Endothelial cell (in vitro differentiated cells): ENCODE measurements around the gene TCERG1L. TPM values are rescaled to one million over a fixed set of nuclear protein-coding genes. Genes with fewer than 3 reads are reported as not detected.

ENCODE experiments used
- DNase-seq: peaks from one replicate; pipeline ENCODE4 v3.0.0; 2021; ENCODE audit warnings: low spot score
- H3K27ac Mint-ChIP-seq: one replicate; pipeline ENCODE4 v1.8.0; 2021; ENCODE audit warnings: mixed read lengths, inconsistent platforms; ENCODE audit not compliant: unreplicated experiment
- H3K27me3 Mint-ChIP-seq: one replicate; pipeline ENCODE4 v1.8.0; 2021; ENCODE audit warnings: mild to moderate bottlenecking, moderate library complexity, mixed read lengths, inconsistent platforms; ENCODE audit not compliant: unreplicated experiment
- H3K36me3 Mint-ChIP-seq: one replicate; pipeline ENCODE4 v1.8.0; 2021; ENCODE audit warnings: mild to moderate bottlenecking, low read depth, mixed read lengths, inconsistent platforms; ENCODE audit not compliant: unreplicated experiment
- H3K4me1 Mint-ChIP-seq: one replicate; pipeline ENCODE4 v1.8.0; 2021; ENCODE audit warnings: mild to moderate bottlenecking, mixed read lengths, inconsistent platforms; ENCODE audit not compliant: unreplicated experiment
- H3K4me3 Mint-ChIP-seq: one replicate; pipeline ENCODE4 v1.8.0; 2021; ENCODE audit warnings: mild to moderate bottlenecking, mixed read lengths, inconsistent platforms; ENCODE audit not compliant: unreplicated experiment
- H3K9me3 Mint-ChIP-seq: one replicate; pipeline ENCODE4 v1.8.0; 2021; ENCODE audit warnings: mixed read lengths, inconsistent platforms; ENCODE audit not compliant: unreplicated experiment
- CTCF ChIP-seq: fragments of 200-600 bp; sonication (generic); IDR thresholded peaks from one replicate; pipeline ENCODE4 v1.5.0; 2021; ENCODE audit warnings: antibody characterized with exemption; ENCODE audit not compliant: unreplicated experiment
- total RNA-seq: library from RNA; stranded (reverse); fragmentation: NEBNext Ultra II Directional; extraction: Animal tissue kit (Norgen Biotek cat#: 25700); gene quantifications from one replicate; pipeline ENCODE4 v1.2.1, GENCODE V29; 2021; ENCODE audit not compliant: unreplicated experiment

TCERG1L gene
- total RNA-seq, 1 donor from 2014 or later, result not detected

DNA sequence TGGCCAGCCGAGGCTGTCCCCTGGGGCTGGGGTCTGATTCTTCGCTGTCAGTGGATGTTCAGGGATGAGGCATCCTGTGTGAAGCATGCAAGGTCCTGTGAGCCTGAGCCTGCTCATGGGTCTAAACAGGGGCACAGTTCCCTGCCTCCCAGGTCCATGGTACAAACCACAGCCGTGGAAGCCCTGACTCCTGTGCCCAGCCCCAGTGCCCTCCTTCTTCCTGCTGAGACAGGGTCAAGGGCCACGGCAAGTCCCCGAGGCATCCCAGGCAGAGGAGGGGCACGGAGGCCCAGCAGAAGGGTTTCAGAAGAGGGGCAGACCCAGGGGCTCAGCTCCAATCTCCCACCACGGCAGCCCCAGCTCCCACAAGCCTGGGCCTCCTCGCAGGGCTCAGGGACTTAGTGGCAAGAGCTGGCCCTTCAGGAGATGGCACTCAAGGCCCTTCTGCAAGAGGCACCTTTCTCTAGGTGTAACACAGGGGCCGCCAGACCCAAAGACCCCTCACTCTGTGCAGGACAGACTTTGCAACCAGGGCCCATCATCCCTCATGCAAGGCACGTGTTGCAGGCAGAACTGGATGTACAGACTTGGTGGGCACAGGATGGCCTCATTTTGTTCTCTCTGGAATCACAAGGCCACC is 248.8 kb downstream of the TCERG1L start:
- Mint-ChIP-seq H3K27ac (no peak overlapping the region), H3K9me3 (peaks cover 19% of the 10 kb centered on the region), H3K27me3 (peaks cover 17% of the 10 kb centered on the region), H3K4me3 (no peak overlapping the region), H3K36me3 (peaks cover 3% of the 10 kb centered on the region), H3K4me1 (no peaks in the 10 kb centered on the region)
- no peak for DNase-seq
- no peak for TF ChIP-seq CTCF

GRCh38 chr10:131061216-131061615 is 250.3 kb downstream of the TCERG1L start:
- peaks cover 17% of the 10 kb centered on the region for H3K27me3 Mint-ChIP-seq
- H3K36me3 Mint-ChIP-seq, result no peaks in the 10 kb centered on the region
- no peak overlapping the region for H3K27ac Mint-ChIP-seq
- TF ChIP-seq CTCF, result no peak
- no peak for DNase-seq
- no peak overlapping the region for H3K4me3 Mint-ChIP-seq
- H3K9me3 Mint-ChIP-seq, result peaks cover 27% of the 10 kb centered on the region
- no peaks in the 10 kb centered on the region for H3K4me1 Mint-ChIP-seq

DNA sequence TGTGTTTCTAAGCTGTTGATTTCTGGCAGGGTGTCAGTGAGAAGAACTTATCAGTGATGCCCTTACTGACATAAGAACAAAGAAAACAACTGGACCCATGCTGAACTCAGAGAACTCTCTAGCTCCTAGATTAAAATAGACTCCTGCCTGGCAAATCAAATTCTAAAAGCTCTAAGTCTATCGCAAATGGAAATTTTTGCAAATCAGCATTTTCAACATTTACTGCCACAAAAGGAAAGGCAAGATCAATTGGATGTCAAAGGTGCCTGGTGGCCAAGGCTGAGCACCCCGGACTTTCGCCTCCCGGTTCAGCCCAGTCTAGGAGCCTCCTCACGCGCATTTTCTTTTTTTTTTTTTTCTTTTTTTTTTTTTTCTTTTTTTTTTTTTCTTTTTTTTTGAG is 251.6 kb downstream of the TCERG1L start:
- peaks cover 15% of the 10 kb centered on the region for H3K27me3 Mint-ChIP-seq
- no peaks in the 10 kb centered on the region for H3K36me3 Mint-ChIP-seq

GRCh38 chr10:131058799-131059198 is 252.7 kb downstream of the TCERG1L start:
- peaks cover 30% of the 10 kb centered on the region for H3K9me3 Mint-ChIP-seq
- H3K36me3 Mint-ChIP-seq, result no peaks in the 10 kb centered on the region
- no peak for DNase-seq
- H3K27me3 Mint-ChIP-seq, result peaks cover 15% of the 10 kb centered on the region
- H3K4me1 Mint-ChIP-seq, result no peaks in the 10 kb centered on the region
- no peak for TF ChIP-seq CTCF
- H3K4me3 Mint-ChIP-seq, result no peak overlapping the region
- no peak overlapping the region for H3K27ac Mint-ChIP-seq

More for the DNA sequence above, 251.6 kb downstream of the TCERG1L start:
- Mint-ChIP-seq H3K4me3 (no peak overlapping the region), H3K9me3 (peaks cover 27% of the 10 kb centered on the region), H3K27ac (no peak overlapping the region), H3K4me1 (no peaks in the 10 kb centered on the region)
- no peak for TF ChIP-seq CTCF
- no peak for DNase-seq

GRCh38 chr10:131056781-131057180 is 254.7 kb downstream of the TCERG1L start:
- no peak for DNase-seq
- H3K4me3 Mint-ChIP-seq, result no peak overlapping the region
- no peak for TF ChIP-seq CTCF
- peaks cover 27% of the 10 kb centered on the region for H3K9me3 Mint-ChIP-seq
- peaks cover 8% of the 10 kb centered on the region for H3K27me3 Mint-ChIP-seq
- no peaks in the 10 kb centered on the region for H3K36me3 Mint-ChIP-seq
- H3K4me1 Mint-ChIP-seq, result no peaks in the 10 kb centered on the region
- no peak overlapping the region for H3K27ac Mint-ChIP-seq
